Right lobe of liver (tissue), 6 donors: ENCODE measurements around the gene SCAMP4. TPM values are rescaled to one million over a fixed set of nuclear protein-coding genes. Genes with fewer than 3 reads are reported as not detected.

Experiments
- ATAC-seq, 4 donors: fragments of 200-7000 bp; cut with Tn5 transposase; one replicate each; pipeline ENCODE4 v1.9.1; 2020; ENCODE audit warnings: mild to moderate bottlenecking in 4 of 4, moderate library complexity in 4 of 4
- DNase-seq, 3 donors: peaks; one replicate each; pipeline ENCODE4 v3.0.0-alpha.2; 2020
- H3K27ac ChIP-seq, 3 donors: fragments of 200-600 bp; one replicate each; pipeline ENCODE4 v1.8.0; 2022
- H3K27me3 ChIP-seq, 2 donors: fragments of 200-600 bp; one replicate each; pipeline ENCODE4 v1.8.0; 2022
- H3K36me3 ChIP-seq, 4 donors: fragments of 200-600 bp; sonication (generic) in 1 of 4; one replicate each; pipeline versions ENCODE4 v1.5.1 to v1.8.0; 2017 to 2022; ENCODE audit warnings: control low read depth in 1 of 4
- H3K4me1 ChIP-seq, 4 donors: fragments of 200-600 bp; sonication (generic) in 1 of 4; one replicate each; pipeline versions ENCODE4 v1.5.1 to v1.8.0; 2017 to 2022; ENCODE audit warnings: control low read depth in 1 of 4
- H3K4me3 ChIP-seq, 3 donors: fragments of 200-600 bp; one replicate each; pipeline ENCODE4 v1.8.0; 2022
- H3K9me3 ChIP-seq, 4 donors: fragments of 200-600 bp; sonication (generic) in 1 of 4; one replicate each; pipeline versions ENCODE4 v1.5.1 to v1.8.0; 2017 to 2022; ENCODE audit warnings: control low read depth in 1 of 4
- POLR2A ChIP-seq: fragments of 450-650 bp; IDR thresholded peaks from one replicate; pipeline ENCODE4 v1.6.1; 2017; ENCODE audit warnings: antibody characterized with exemption, mild to moderate bottlenecking
- WGBS: methylation state at CpG from one replicate; pipeline ENCODE4 v1.1.6; 2018; ENCODE audit warnings: low coverage, low lambda C conversion rate; ENCODE audit not compliant: insufficient coverage; ENCODE audit errors: missing lambda C conversion rate; 5-methylcytosine and 5-hydroxymethylcytosine counted together
- intact Hi-C, 2 donors: fragments of 100-400 bp; cut with DNase I; formaldehyde crosslinking; loops; one replicate each; pipeline versions ENCODE4 v1.11.2 to v1.14.1; 2022
- total RNA-seq, 6 experiments: library from RNA; depleted of rRNA in 2 of 6; stranded (reverse); fragments of >200 nt in 2 of 6; fragmentation: NEBNext Ultra II Directional in 3 of 6; extraction: Animal tissue kit (Norgen Biotek cat#: 25700) in 3 of 6; gene quantifications; one replicate each; pipeline versions ENCODE4 v1.1.0 to v1.2.4, GENCODE V29; 2016 to 2023
- TF ChIP-seq, protein P1 (sequence below), 4 donors: fragments of 200-600 bp in 3 of 4; fragments of 450-650 bp in 1 of 4; IDR thresholded peaks; one replicate each; pipeline versions ENCODE4 v1.5.1 to v1.8.0; 2016 to 2022; ENCODE audit warnings: antibody characterized with exemption in 4 of 4, mild to moderate bottlenecking in 2 of 4
- donor health status: DM: no; HTN: yes; CAD: no.
- donor health status: DM: no; HTN: no; CAD: no.
- donor health status: DM: no; HTN: no; CAD: no.
- donor health status: DM: no; HTN: yes; CAD: no.
- donor health status: DM: no; HTN: yes; CAD: no.

Gene SCAMP4
- total RNA-seq, 6 experiments from 2014 or later, result 22.1 to 60.6 (median 24.4) TPM

DNA sequence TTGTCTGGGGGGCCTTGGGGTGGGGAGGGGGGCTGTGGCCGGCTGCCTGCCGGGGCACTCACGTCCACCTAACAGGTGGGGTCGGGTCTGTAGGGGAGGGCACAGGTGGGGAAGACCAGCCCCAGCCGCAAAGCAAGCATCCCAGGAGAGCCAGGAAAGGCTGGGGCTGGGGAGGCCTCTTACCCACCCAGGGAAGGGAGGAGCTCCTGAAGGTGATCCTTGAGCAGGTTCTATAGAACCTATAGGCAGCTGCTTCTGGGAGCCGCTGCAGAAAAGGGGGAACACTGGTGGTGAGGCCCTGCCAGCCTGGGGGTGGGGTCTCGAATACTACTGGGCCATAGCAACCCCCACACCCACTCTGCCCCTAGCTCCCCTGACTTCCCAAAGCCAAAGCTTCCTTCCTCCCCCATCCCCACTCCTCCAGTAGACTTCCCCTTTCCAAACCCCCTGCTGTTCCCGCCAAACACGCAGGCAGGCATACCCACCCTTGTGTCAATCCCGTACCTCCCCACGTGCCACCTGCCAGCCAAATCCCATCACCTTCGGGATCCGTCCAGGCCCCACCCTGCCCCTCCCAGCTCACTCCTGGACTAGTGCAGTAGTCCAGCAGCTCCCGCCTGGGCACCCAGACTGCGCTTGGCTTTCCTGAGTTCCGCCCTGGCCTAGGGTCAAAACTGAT lies 47.4 kb upstream of the SCAMP4 start:
- DNase-seq (peak in 2 of 3 donors; percentile 41 to 63), ATAC-seq (no peak)
- H3K4me1 ChIP-seq, result peaks cover 0 to 61% (median 23%) of the 10 kb centered on the region in 4 donors
- peak overlapping the region; percentile 34 to 45 (median 36) for H3K4me3 ChIP-seq
- 30% methylated on average over 10 of the region's 16 CpGs for WGBS
- no peak for TF ChIP-seq POLR2A
- intact Hi-C loops, result no loop called here
- no peaks in the 10 kb centered on the region for H3K36me3 ChIP-seq
- H3K27me3 ChIP-seq, result no peaks in the 10 kb centered on the region
- no peaks in the 10 kb centered on the region for H3K9me3 ChIP-seq
- peak overlapping the region; percentile 69 to 89 (median 77) for H3K27ac ChIP-seq

DNA sequence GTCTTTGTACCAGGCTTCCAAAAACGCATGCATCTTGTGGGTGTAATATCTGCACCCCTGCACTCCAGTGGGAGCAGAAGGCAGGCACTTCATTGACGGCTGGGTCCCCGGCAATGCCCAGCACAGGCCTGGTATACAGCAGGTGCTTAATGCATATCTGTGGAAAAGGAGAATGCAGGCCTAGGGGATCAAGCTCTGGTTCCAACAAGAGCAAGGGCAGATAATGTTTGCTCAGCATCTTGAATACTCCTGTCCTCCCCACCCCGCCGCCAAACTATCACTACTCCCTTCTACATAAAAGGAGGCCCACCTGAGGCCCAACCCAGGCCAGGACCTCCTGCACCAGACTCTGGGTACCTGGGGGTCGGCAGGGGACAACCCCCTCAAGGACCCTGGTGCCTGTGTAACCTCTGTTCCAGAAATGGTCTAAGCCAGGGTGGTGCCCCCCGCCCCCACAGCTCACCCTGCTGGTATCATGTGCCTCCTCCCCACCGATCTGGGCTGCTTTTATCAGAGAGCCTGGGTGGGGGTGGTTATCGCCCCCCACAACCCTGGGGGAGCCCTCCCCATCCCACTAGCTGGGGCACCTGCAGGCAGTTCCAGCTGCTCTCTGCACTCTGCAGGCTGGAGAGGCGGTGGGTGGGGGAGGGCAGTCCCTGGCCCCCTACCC lies 46.7 kb upstream of the SCAMP4 start:
- no peaks in the 10 kb centered on the region for H3K9me3 ChIP-seq
- WGBS, result 64% methylated on average over 5 of the region's 10 CpGs
- no peak overlapping the region for H3K27ac ChIP-seq
- intact Hi-C loops, result no loop called here
- TF ChIP-seq, protein P1, sequence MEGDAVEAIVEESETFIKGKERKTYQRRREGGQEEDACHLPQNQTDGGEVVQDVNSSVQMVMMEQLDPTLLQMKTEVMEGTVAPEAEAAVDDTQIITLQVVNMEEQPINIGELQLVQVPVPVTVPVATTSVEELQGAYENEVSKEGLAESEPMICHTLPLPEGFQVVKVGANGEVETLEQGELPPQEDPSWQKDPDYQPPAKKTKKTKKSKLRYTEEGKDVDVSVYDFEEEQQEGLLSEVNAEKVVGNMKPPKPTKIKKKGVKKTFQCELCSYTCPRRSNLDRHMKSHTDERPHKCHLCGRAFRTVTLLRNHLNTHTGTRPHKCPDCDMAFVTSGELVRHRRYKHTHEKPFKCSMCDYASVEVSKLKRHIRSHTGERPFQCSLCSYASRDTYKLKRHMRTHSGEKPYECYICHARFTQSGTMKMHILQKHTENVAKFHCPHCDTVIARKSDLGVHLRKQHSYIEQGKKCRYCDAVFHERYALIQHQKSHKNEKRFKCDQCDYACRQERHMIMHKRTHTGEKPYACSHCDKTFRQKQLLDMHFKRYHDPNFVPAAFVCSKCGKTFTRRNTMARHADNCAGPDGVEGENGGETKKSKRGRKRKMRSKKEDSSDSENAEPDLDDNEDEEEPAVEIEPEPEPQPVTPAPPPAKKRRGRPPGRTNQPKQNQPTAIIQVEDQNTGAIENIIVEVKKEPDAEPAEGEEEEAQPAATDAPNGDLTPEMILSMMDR (IDR thresholded peaks at IDR 0.05), result no peak
- TF ChIP-seq POLR2A, result no peak
- no peak for ATAC-seq
- H3K36me3 ChIP-seq, result no peaks in the 10 kb centered on the region
- H3K4me1 ChIP-seq, result peaks cover 0 to 53% (median 19%) of the 10 kb centered on the region in 4 donors
- peak in 2 of 3 donors; percentile 23 to 56 for DNase-seq
- H3K4me3 ChIP-seq, result no peak overlapping the region
- no peaks in the 10 kb centered on the region for H3K27me3 ChIP-seq

DNA sequence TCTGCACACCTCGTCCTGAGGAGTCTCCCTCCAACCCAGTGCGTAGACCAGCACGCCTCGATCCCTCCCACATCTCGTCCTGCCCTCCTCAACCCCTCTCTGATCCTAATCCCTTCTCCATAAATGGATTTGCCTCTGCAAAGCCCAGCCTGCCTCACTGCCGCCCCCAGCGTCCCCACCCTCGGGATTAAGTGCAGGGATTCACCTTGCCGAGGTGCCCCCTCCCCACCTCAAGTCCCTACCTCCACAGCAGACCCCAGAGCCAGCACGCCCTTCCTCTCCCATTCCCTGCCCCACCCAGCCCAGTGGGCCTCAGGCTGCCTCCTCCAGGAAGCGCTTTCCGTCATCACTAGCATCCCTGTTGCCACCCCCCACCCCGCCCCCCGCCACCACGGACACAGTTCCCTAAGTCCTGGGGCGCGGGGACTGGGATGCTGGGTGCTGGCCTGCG lies 45.8 kb upstream of the SCAMP4 start:
- no peak overlapping the region for H3K4me3 ChIP-seq
- 53% methylated on average over 14 of the region's 18 CpGs for whole genome bisulfite sequencing
- H3K27me3 ChIP-seq, result no peaks in the 10 kb centered on the region
- H3K4me1 ChIP-seq, result peaks cover 0 to 47% (median 19%) of the 10 kb centered on the region in 4 donors
- H3K36me3 ChIP-seq, result no peaks in the 10 kb centered on the region
- intact Hi-C loops, result no loop called here
- H3K9me3 ChIP-seq, result no peaks in the 10 kb centered on the region
- TF ChIP-seq, protein P1 (IDR thresholded peaks at IDR 0.05), result no peak
- TF ChIP-seq POLR2A, result no peak
- DNase-seq, result peak in 1 of 3 donors; percentile 55
- H3K27ac ChIP-seq, result no peak overlapping the region
- no peak for ATAC-seq

DNA sequence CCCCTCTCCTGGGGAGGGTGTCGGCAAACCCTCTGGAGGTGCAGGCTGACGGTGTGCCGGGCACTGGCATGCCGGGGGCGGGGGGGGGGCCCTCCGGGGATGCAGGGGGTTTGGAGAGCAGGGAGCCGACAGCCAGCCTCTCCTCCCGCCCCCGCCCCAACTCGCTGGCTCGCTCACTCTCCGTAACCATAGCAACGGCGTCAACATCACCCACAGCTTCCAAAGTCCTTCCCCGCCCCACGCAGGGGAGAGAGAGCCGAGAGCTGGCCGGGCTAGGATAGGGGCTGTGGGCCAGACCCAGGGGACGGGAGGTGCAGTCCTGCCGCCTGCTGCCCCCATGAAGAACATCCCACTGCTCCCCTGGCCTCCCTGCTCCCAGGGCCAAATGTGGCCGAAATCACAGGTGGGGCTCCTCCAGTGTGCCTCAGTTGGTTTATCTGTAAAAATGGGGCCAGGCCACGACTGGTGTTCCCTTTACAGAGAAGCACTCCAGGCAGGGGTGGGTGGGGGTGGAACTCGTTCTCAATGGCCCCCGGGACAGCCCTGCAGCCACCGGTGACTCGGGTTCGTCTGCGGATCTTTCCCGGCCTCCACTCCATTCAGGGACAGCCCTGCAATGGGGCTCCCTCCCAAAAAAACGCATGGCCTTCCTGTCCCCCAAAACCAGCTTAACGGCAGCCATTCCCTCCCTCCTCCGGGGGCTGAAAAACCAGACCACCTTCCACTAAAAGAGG lies 45.0 kb upstream of the SCAMP4 start:
- TF ChIP-seq, protein P1 (IDR thresholded peaks at IDR 0.05), result no peak
- peak; percentile 24 for TF ChIP-seq POLR2A
- H3K27ac ChIP-seq, result peak overlapping the region in 1 of 3 donors; percentile 31
- ATAC-seq, result peak in 3 of 4 donors; percentile 1 to 37 (median 1)
- WGBS, result 22% methylated on average over 6 of the region's 32 CpGs
- DNase-seq, result peak; percentile 80 to 91 (median 86)
- no peaks in the 10 kb centered on the region for H3K36me3 ChIP-seq
- H3K4me3 ChIP-seq, result peak overlapping the region in 2 of 3 donors; percentile 21 to 26
- H3K27me3 ChIP-seq, result no peaks in the 10 kb centered on the region
- intact Hi-C loops, result no loop called here
- H3K4me1 ChIP-seq, result peaks cover 0 to 52% (median 21%) of the 10 kb centered on the region in 4 donors
- no peaks in the 10 kb centered on the region for H3K9me3 ChIP-seq
